Measurements from ENCODE around the gene BBS9.

The BBS9 gene

GRCh38 chr7:33237036-33237435 lies 107.7 kb downstream of the BBS9 start:
- no peak overlapping the region for H3K4me3 ChIP-seq (ENCODE audit: low read depth, low read length)
- TF ChIP-seq CTCF (IDR thresholded peaks at IDR 0.05; ENCODE audit: low read depth, low read length, missing control alignments) = no peak
- no peak for DNase-seq (ENCODE audit: low read depth)

- no peak overlapping the region for H3K4me3 ChIP-seq (ENCODE audit: low read depth, low read length)
- no peak for DNase-seq (ENCODE audit: low read depth)
- TF ChIP-seq CTCF (IDR thresholded peaks at IDR 0.05; ENCODE audit: low read depth, low read length, missing control alignments) = peak; percentile 42
Measured at GRCh38 chr7:33243319-33243881, 114.0 kb downstream of the BBS9 start.

- H3K4me3 ChIP-seq (ENCODE audit: low read depth, low read length) = no peak overlapping the region
- no peak for TF ChIP-seq CTCF (IDR thresholded peaks at IDR 0.05; ENCODE audit: low read depth, low read length, missing control alignments)
- no peak for DNase-seq (ENCODE audit: low read depth)
Measured at GRCh38 chr7:33248671-33249070, 119.3 kb downstream of the BBS9 start.

GRCh38 chr7:33250421-33250871 lies 121.1 kb downstream of the BBS9 start:
- no peak for DNase-seq (ENCODE audit: low read depth)
- H3K4me3 ChIP-seq (ENCODE audit: low read depth, low read length) = no peak overlapping the region
- TF ChIP-seq CTCF (IDR thresholded peaks at IDR 0.05; ENCODE audit: low read depth, low read length, missing control alignments) = no peak

GRCh38 chr7:33251301-33251700 lies 121.9 kb downstream of the BBS9 start:
- no peak overlapping the region for H3K4me3 ChIP-seq (ENCODE audit: low read depth, low read length)
- no peak for DNase-seq (ENCODE audit: low read depth)
- no peak for TF ChIP-seq CTCF (IDR thresholded peaks at IDR 0.05; ENCODE audit: low read depth, low read length, missing control alignments)

GRCh38 chr7:33258491-33258951 lies 129.2 kb downstream of the BBS9 start:
- no peak overlapping the region for H3K4me3 ChIP-seq (ENCODE audit: low read depth, low read length)
- no peak for TF ChIP-seq CTCF (IDR thresholded peaks at IDR 0.05; ENCODE audit: low read depth, low read length, missing control alignments)
- DNase-seq (ENCODE audit: low read depth) = no peak

GRCh38 chr7:33261585-33261984 lies 132.2 kb downstream of the BBS9 start:
- no peak for DNase-seq (ENCODE audit: low read depth)
- no peak for TF ChIP-seq CTCF (IDR thresholded peaks at IDR 0.05; ENCODE audit: low read depth, low read length, missing control alignments)
- H3K4me3 ChIP-seq (ENCODE audit: low read depth, low read length) = no peak overlapping the region

Measured in GM12864 (cell line).